Stimulated activated CD4-positive, alpha-beta T cell treated with anti-CD3 and anti-CD28 coated beads, Interleukin-1b, Interleukin-23, amount 100 ng/mL, for 48 hours (primary cell): Measurements from ENCODE around the gene CD164.

Source experiments
- DNase-seq: peaks from one replicate; pipeline ENCODE4 v3.0.0-alpha.2; 2020

The CD164 gene

GRCh38 chr6:109381747-109382575 is at the start of gene CD164:
CD164 (minus strand) TSS chr6:109382467; CDS start chr6:109382378, 89 bp downstream.
- peak; percentile 94 for DNase-seq

- no peak for DNase-seq
Observed at GRCh38 chr6:109429496-109429895, 47.2 kb upstream of the CD164 start.

GRCh38 chr6:109428889-109429477 is 46.7 kb upstream of the CD164 start:
- no peak for DNase-seq

GRCh38 chr6:109424946-109425345 is 42.7 kb upstream of the CD164 start:
- DNase-seq, result no peak

- DNase-seq, result no peak
Observed at GRCh38 chr6:109421184-109421583, 38.9 kb upstream of the CD164 start.

GRCh38 chr6:109420751-109421150 is 38.5 kb upstream of the CD164 start:
- no peak for DNase-seq

GRCh38 chr6:109417646-109418045 is 35.4 kb upstream of the CD164 start:
- DNase-seq, result no peak

- no peak for DNase-seq
Observed at GRCh38 chr6:109411034-109411433, 28.8 kb upstream of the CD164 start.

GRCh38 chr6:109406196-109406595 is 23.9 kb upstream of the CD164 start:
- no peak for DNase-seq

- DNase-seq, result no peak
Observed at GRCh38 chr6:109397020-109397419, 14.8 kb upstream of the CD164 start.

GRCh38 chr6:109396046-109396718 is 13.9 kb upstream of the CD164 start:
- DNase-seq, result no peak

- DNase-seq, result no peak
Observed at GRCh38 chr6:109393886-109394281, 11.6 kb upstream of the CD164 start.

- DNase-seq, result no peak
Observed at GRCh38 chr6:109393157-109393885, 11.1 kb upstream of the CD164 start.

- DNase-seq, result no peak
Observed at GRCh38 chr6:109389650-109390274, 7.5 kb upstream of the CD164 start.

- no peak for DNase-seq
Observed at GRCh38 chr6:109388265-109388664, 6.0 kb upstream of the CD164 start.

- no peak for DNase-seq
Observed at GRCh38 chr6:109383438-109383940, 1.2 kb upstream of the CD164 start.

- DNase-seq, result peak; percentile 91
Observed at GRCh38 chr6:109382576-109383437, 540 bp upstream of the CD164 start.

- no peak for DNase-seq
Observed at GRCh38 chr6:109381061-109381746, 1.1 kb downstream of the CD164 start.

GRCh38 chr6:109379711-109380110 is 2.6 kb downstream of the CD164 start:
- no peak for DNase-seq

- DNase-seq, result no peak
Observed at GRCh38 chr6:109377717-109378116, 4.5 kb downstream of the CD164 start.

GRCh38 chr6:109374326-109374892 is 7.9 kb downstream of the CD164 start:
- no peak for DNase-seq
